ENCODE measurements around the gene SPATA17. TPM values are rescaled to one million over a fixed set of nuclear protein-coding genes. Genes with fewer than 3 reads are reported as not detected.

SPATA17 gene
- total RNA-seq, 1 donor from 2014 or later: 2.9 TPM

GRCh38 chr1:217856342-217857034 is 225.3 kb downstream of the SPATA17 start:
- Mint-ChIP-seq H3K4me1 (peaks cover 15% of the 10 kb centered on the region), H3K27ac (no peak overlapping the region), H3K27me3 (ENCODE audit: low read depth) (no peaks in the 10 kb centered on the region), H3K9me3 (peaks cover 17% of the 10 kb centered on the region), H3K4me3 (no peak overlapping the region), H3K36me3 (no peaks in the 10 kb centered on the region)
- no peak for TF ChIP-seq CTCF (IDR thresholded peaks at IDR 0.05; ENCODE audit: unreplicated experiment)
- DNase-seq (ENCODE audit: low spot score in 2 of 2, unreplicated experiment in 2 of 2): no peak

- TF ChIP-seq CTCF (IDR thresholded peaks at IDR 0.05; ENCODE audit: unreplicated experiment): no peak
- Mint-ChIP-seq H3K27ac (no peak overlapping the region), H3K36me3 (no peaks in the 10 kb centered on the region), H3K27me3 (ENCODE audit: low read depth) (no peaks in the 10 kb centered on the region), H3K4me1 (peaks cover 15% of the 10 kb centered on the region), H3K4me3 (no peak overlapping the region), H3K9me3 (peaks cover 17% of the 10 kb centered on the region)
- DNase-seq (ENCODE audit: low spot score in 2 of 2, unreplicated experiment in 2 of 2): no peak
Observed at GRCh38 chr1:217857061-217857460, 225.9 kb downstream of the SPATA17 start.

GRCh38 chr1:217861658-217862057 is 230.5 kb downstream of the SPATA17 start:
- TF ChIP-seq CTCF (IDR thresholded peaks at IDR 0.05; ENCODE audit: unreplicated experiment): no peak
- H3K9me3 Mint-ChIP-seq: peaks cover 17% of the 10 kb centered on the region
- no peak overlapping the region for H3K27ac Mint-ChIP-seq
- no peak overlapping the region for H3K4me3 Mint-ChIP-seq
- DNase-seq (ENCODE audit: low spot score in 2 of 2, unreplicated experiment in 2 of 2): no peak
- peaks cover 10% of the 10 kb centered on the region for H3K4me1 Mint-ChIP-seq
- no peaks in the 10 kb centered on the region for H3K36me3 Mint-ChIP-seq
- H3K27me3 Mint-ChIP-seq (ENCODE audit: low read depth): no peaks in the 10 kb centered on the region

- no peak overlapping the region for H3K27ac Mint-ChIP-seq
- H3K9me3 Mint-ChIP-seq: no peaks in the 10 kb centered on the region
- no peak for DNase-seq (ENCODE audit: low spot score in 2 of 2, unreplicated experiment in 2 of 2)
- no peaks in the 10 kb centered on the region for H3K27me3 Mint-ChIP-seq (ENCODE audit: low read depth)
- TF ChIP-seq CTCF (IDR thresholded peaks at IDR 0.05; ENCODE audit: unreplicated experiment): no peak
- no peaks in the 10 kb centered on the region for H3K36me3 Mint-ChIP-seq
- no peaks in the 10 kb centered on the region for H3K4me1 Mint-ChIP-seq
- no peak overlapping the region for H3K4me3 Mint-ChIP-seq
Observed at GRCh38 chr1:217867446-217867995, 236.4 kb downstream of the SPATA17 start.

- Mint-ChIP-seq H3K36me3 (no peaks in the 10 kb centered on the region), H3K27ac (no peak overlapping the region), H3K9me3 (no peaks in the 10 kb centered on the region), H3K27me3 (ENCODE audit: low read depth) (peaks cover 5% of the 10 kb centered on the region), H3K4me1 (no peaks in the 10 kb centered on the region), H3K4me3 (no peak overlapping the region)
- TF ChIP-seq CTCF (IDR thresholded peaks at IDR 0.05; ENCODE audit: unreplicated experiment): no peak
- DNase-seq (ENCODE audit: low spot score in 2 of 2, unreplicated experiment in 2 of 2): no peak
Observed at GRCh38 chr1:217871955-217872354, 240.8 kb downstream of the SPATA17 start.
